GM18951 (cell line): ENCODE results near the gene LITAF.
A peak's percentile ranks its signal among the peaks of the same experiment; 100 is the strongest.

ENCODE experiments used
- POLR2A ChIP-seq: IDR thresholded peaks from 4 replicates; pipeline ENCODE4 v1.6.1; 2011; ENCODE audit warnings: mild to moderate bottlenecking; ENCODE audit not compliant: insufficient read length, insufficient read depth; ENCODE audit errors: extremely low read depth
- in situ Hi-C: fragments of 300-500 bp; cut with MboI; formaldehyde crosslinking; loops from one replicate; pipeline ENCODE4 v1.12.0; 2022; ENCODE audit warnings: low sequenced_read_pairs, mixed read lengths, inconsistent platforms; ENCODE audit not compliant: unreplicated experiment

Gene LITAF

GRCh38 chr16:11586856-11587642 is at the start of gene LITAF:
TSS of gene LITAF (minus strand) at chr16:11586919. CDS start at chr16:11556730, 30,189 bp downstream.
- TF ChIP-seq POLR2A, result peak; percentile 93
- in situ Hi-C loops, result loop anchor here (10.0 kb wide), 1 partner anchor 58 kb away; no protein-coding TSS in a partner anchor

- TF ChIP-seq POLR2A, result no peak
- in situ Hi-C loops, result no loop called here
Observed at GRCh38 chr16:11636172-11636721, 49.5 kb upstream of the LITAF start.

- in situ Hi-C loops, result no loop called here
Observed at GRCh38 chr16:11635679-11636171, 49.0 kb upstream of the LITAF start.

GRCh38 chr16:11635113-11635652 is 48.5 kb upstream of the LITAF start:
- no peak for TF ChIP-seq POLR2A
- in situ Hi-C loops, result no loop called here

More at GRCh38 chr16:11635679-11636171, 49.0 kb upstream of the LITAF start:
- no peak for TF ChIP-seq POLR2A

- no peak for TF ChIP-seq POLR2A
- in situ Hi-C loops, result no loop called here
Observed at GRCh38 chr16:11634312-11634711, 47.6 kb upstream of the LITAF start.

- no peak for TF ChIP-seq POLR2A
- in situ Hi-C loops, result no loop called here
Observed at GRCh38 chr16:11633113-11633512, 46.4 kb upstream of the LITAF start.

GRCh38 chr16:11632455-11632939 is 45.8 kb upstream of the LITAF start:
- no peak for TF ChIP-seq POLR2A
- in situ Hi-C loops, result no loop called here

GRCh38 chr16:11631214-11631613 is 44.5 kb upstream of the LITAF start:
- in situ Hi-C loops, result no loop called here
- TF ChIP-seq POLR2A, result no peak

GRCh38 chr16:11630768-11631056 is 44.0 kb upstream of the LITAF start:
- TF ChIP-seq POLR2A, result no peak
- in situ Hi-C loops, result no loop called here

GRCh38 chr16:11630046-11630767 is 43.5 kb upstream of the LITAF start:
- no peak for TF ChIP-seq POLR2A
- in situ Hi-C loops, result no loop called here

GRCh38 chr16:11629071-11630030 is 42.6 kb upstream of the LITAF start:
- in situ Hi-C loops, result no loop called here
- no peak for TF ChIP-seq POLR2A

- no peak for TF ChIP-seq POLR2A
- in situ Hi-C loops, result no loop called here
Observed at GRCh38 chr16:11627822-11628457, 41.2 kb upstream of the LITAF start.
